Gastrocnemius medialis (tissue), 4 donors: ENCODE results near the gene ACR.
"Not testable (repeated sequence)": the region's sequence is repeated elsewhere in the genome, so short reads cannot be mapped to it uniquely, and the experiment has no call there.

Experiments used
- CTCF ChIP-seq, 5 experiments: fragments of 450-650 bp in 3 of 5; fragments of 200-600 bp in 2 of 5; sonication (generic) in 2 of 5; IDR thresholded peaks in 4 of 5; conservative IDR thresholded peaks in 1 of 5; 1 replicate in 4 of 5; 2 replicates in 1 of 5; pipeline ENCODE4 v1.5.1; 2016 to 2019; ENCODE audit warnings: antibody characterized with exemption in 5 of 5, mild to moderate bottlenecking in 3 of 5, moderate library complexity in 3 of 5
- POLR2A ChIP-seq, 2 donors: fragments of 450-650 bp; IDR thresholded peaks; one replicate each; pipeline ENCODE4 v1.6.1; 2017; ENCODE audit warnings: antibody characterized with exemption in 2 of 2, mild to moderate bottlenecking in 2 of 2, moderate library complexity in 2 of 2

- TF ChIP-seq CTCF (IDR thresholded peaks at IDR 0.05 in 4 of 5, conservative IDR thresholded peaks at IDR 0.05 in 1 of 5); POLR2A (IDR thresholded peaks at IDR 0.05): not testable (repeated sequence)
Observed at GRCh38 chr22:50744424-50744823, 6.4 kb downstream of the ACR start.
